GM12892 (cell line): Measurements from ENCODE around the gene PDZK1.

Experiments used
- POLR2A ChIP-seq: IDR thresholded peaks from 2 replicates; pipeline ENCODE4 v1.6.1; 2011; ENCODE audit warnings: low read depth, low read length, control low read depth
- POLR2AphosphoS5 ChIP-seq: IDR thresholded peaks from 2 replicates; pipeline ENCODE4 v1.6.1; 2011; ENCODE audit warnings: low read depth, low read length, control low read depth
- TAF1 ChIP-seq: IDR thresholded peaks from 2 replicates; pipeline ENCODE4 v1.6.1; 2011; ENCODE audit warnings: low read depth, mild to moderate bottlenecking, control low read depth, low read length, borderline replicate concordance

- TF ChIP-seq POLR2A (no peak), POLR2AphosphoS5 (no peak), TAF1 (no peak)
These were observed 43.3 kb upstream of the PDZK1 start for GRCh38 chr1:145750426-145750825.
